Common myeloid progenitor, CD34-positive (primary cell): Measurements from ENCODE around the gene TTC28.
A peak's percentile ranks its signal among the peaks of the same experiment; 100 is the strongest.
"Not testable (repeated sequence)": the region's sequence is repeated elsewhere in the genome, so short reads cannot be mapped to it uniquely, and the experiment has no call there.

ENCODE experiments used
- CTCF ChIA-PET: fragments of 350-600 bp; sonication (Branson Sonifier 250); formaldehyde crosslinking; loops from one replicate; lab custom pipeline; 2021; ENCODE audit warnings: antibody characterized with exemption; lab: Charles Lee
- POLR2A ChIA-PET: fragments of 350-600 bp; sonication (Branson Sonifier 250); formaldehyde crosslinking; loops from one replicate; lab custom pipeline; 2021; ENCODE audit warnings: antibody characterized with exemption; lab: Charles Lee
- DNase-seq, 3 donors: peaks; one replicate each; pipeline versions ENCODE4 v3.0.0 to v3.0.0-alpha.2; 2013
- H3K27ac ChIP-seq, 2 experiments: 1 replicate in 1 of 2; 2 replicates in 1 of 2; pipeline ENCODE4 v1.7.0; 2013; ENCODE audit warnings: inconsistent platforms in 2 of 2, low read length in 2 of 2, mild to moderate bottlenecking in 2 of 2, low read depth in 1 of 2, moderate library complexity in 1 of 2; ENCODE audit not compliant: severe bottlenecking in 2 of 2, insufficient read depth in 1 of 2, poor library complexity in 1 of 2
- H3K27me3 ChIP-seq, 5 experiments: replicated peaks in 2 of 5; 1 replicate in 3 of 5; 2 replicates in 2 of 5; pipeline versions ENCODE4 v1.6.1 to v1.7.0; 2013; ENCODE audit warnings: low read length in 4 of 5, mild to moderate bottlenecking in 2 of 5, moderate library complexity in 2 of 5, inconsistent platforms in 1 of 5; ENCODE audit not compliant: insufficient read depth in 5 of 5, control insufficient read depth in 4 of 5
- H3K36me3 ChIP-seq, 4 experiments: 1 replicate in 2 of 4; 2 replicates in 2 of 4; pipeline versions ENCODE4 v1.6.1 to v1.7.0; 2013; ENCODE audit warnings: low read length in 3 of 4, control low read depth in 1 of 4, mild to moderate bottlenecking in 1 of 4; ENCODE audit not compliant: control insufficient read depth in 4 of 4, insufficient read depth in 4 of 4
- H3K4me1 ChIP-seq, 4 experiments: 1 replicate in 3 of 4; 2 replicates in 1 of 4; pipeline versions ENCODE4 v1.6.1 to v1.7.1; 2013; ENCODE audit warnings: low read length in 3 of 4, mild to moderate bottlenecking in 3 of 4, control low read depth in 1 of 4, inconsistent platforms in 1 of 4, moderate library complexity in 1 of 4; ENCODE audit not compliant: control insufficient read depth in 4 of 4, insufficient read depth in 4 of 4; ENCODE audit errors: control extremely low read depth in 1 of 4
- H3K4me3 ChIP-seq, 7 experiments: 1 replicate in 4 of 7; 2 replicates in 3 of 7; pipeline versions ENCODE4 v1.5.1 to v1.7.0; 2013; ENCODE audit warnings: mild to moderate bottlenecking in 7 of 7, low read length in 6 of 7, moderate library complexity in 6 of 7, inconsistent platforms in 2 of 7, low read depth in 2 of 7, control low read depth in 1 of 7; ENCODE audit not compliant: insufficient read depth in 4 of 7, control insufficient read depth in 1 of 7; ENCODE audit errors: extremely low read depth in 1 of 7
- H3K9me3 ChIP-seq, 5 experiments: 1 replicate in 4 of 5; 2 replicates in 1 of 5; pipeline versions ENCODE4 v1.6.1 to v1.7.1; 2013; ENCODE audit warnings: low read length in 4 of 5, mild to moderate bottlenecking in 2 of 5, inconsistent platforms in 1 of 5, low read depth in 1 of 5, moderate library complexity in 1 of 5; ENCODE audit not compliant: control insufficient read depth in 4 of 5, insufficient read depth in 2 of 5; ENCODE audit errors: control extremely low read depth in 1 of 5
- WGBS: methylation state at CpG from one replicate; pipeline ENCODE4 v1.1.5; 2013; ENCODE audit not compliant: insufficient coverage; 5-methylcytosine and 5-hydroxymethylcytosine counted together

The TTC28 gene

DNA sequence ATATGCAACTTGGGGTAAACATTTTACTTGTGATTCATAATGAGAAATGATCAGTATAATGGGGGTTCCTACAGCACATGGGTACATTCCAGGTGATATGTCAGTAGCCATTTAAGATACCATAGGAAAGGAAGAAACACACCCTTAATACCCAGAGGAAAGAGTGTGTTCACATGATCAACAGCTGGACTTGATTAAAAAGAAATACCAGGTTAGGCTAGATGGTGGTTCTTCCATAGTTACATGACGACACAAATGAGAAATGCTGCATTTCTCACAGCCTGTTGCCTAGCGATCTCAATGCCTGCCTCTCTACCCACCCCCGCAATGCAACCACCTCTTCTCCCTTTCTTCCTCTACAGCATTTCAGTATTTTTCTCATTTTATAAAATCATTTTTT is 96.8 kb downstream of the TTC28 start:
- CTCF ChIA-PET: no interaction called here
- WGBS: 100% methylated on average over 2 of the region's 3 CpGs
- no peaks in the 10 kb centered on the region for H3K27me3 ChIP-seq
- H3K27ac ChIP-seq: no peak overlapping the region
- peaks cover 0 to 3% (median 0%) of the 10 kb centered on the region in 4 experiments for H3K4me1 ChIP-seq
- no peak overlapping the region for H3K4me3 ChIP-seq
- no peak for DNase-seq
- H3K36me3 ChIP-seq: no peaks in the 10 kb centered on the region
- POLR2A ChIA-PET: no interaction called here
- H3K9me3 ChIP-seq: no peaks in the 10 kb centered on the region

DNA sequence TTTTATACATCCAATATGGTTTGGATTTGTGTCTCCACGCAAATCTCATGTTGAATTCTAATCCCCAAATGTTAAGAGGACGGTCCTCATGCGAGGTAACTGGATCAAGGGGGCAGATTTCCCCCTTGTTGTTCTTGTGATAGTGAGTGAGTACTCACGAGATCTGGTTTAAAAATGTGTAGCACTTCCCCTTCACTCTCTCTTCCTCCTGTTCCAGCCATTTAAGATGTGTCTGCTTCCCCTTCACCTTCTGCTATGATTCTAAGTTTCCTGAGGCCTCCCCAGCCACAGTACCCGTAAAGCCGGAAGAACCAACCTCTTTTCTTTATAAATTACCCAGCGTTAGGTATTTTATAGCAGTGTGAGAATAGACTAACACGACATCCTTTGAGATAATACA is 98.6 kb downstream of the TTC28 start:
- DNase-seq: peak in 2 of 3 donors; percentile 25 to 37
- CTCF ChIA-PET: no interaction called here
- WGBS: 66% methylated on average over 4 of the region's 8 CpGs
- H3K9me3 ChIP-seq: no peaks in the 10 kb centered on the region
- no peaks in the 10 kb centered on the region for H3K36me3 ChIP-seq
- no peaks in the 10 kb centered on the region for H3K27me3 ChIP-seq
- H3K4me1 ChIP-seq: peaks cover 0 to 3% (median 0%) of the 10 kb centered on the region in 4 experiments
- no peak overlapping the region for H3K4me3 ChIP-seq
- H3K27ac ChIP-seq: no peak overlapping the region
- POLR2A ChIA-PET: no interaction called here

DNA sequence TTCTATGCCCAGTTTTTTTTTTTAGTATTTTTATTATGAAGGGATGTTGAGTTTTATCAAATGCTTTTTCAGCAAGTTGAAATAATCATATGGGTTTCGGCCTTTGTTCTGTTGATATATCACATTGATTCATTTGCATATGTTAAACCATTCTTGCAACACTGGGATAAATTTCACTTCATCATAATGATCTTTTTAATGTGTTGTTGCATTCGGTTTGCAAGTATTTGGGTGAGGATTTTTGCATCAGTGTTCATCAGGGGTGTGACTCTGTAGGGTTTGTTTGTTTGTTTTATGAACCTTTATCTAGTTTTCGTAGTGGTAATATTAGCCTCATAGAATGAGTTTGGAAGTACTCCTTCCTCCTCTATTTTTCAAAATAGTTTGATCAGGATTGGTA is 103.5 kb downstream of the TTC28 start:
- no peak overlapping the region for H3K4me3 ChIP-seq
- no peaks in the 10 kb centered on the region for H3K36me3 ChIP-seq
- 100% methylated on average over 1 of the region's 3 CpGs for WGBS
- POLR2A ChIA-PET: no interaction called here
- H3K9me3 ChIP-seq: peaks cover 0 to 2% (median 0%) of the 10 kb centered on the region in 5 experiments
- H3K27ac ChIP-seq: no peak overlapping the region
- CTCF ChIA-PET: interaction anchor here (0.7 to 1.4 kb wide), 2 partner anchors 11 to 555 kb away, joined by 3 read pairs; no protein-coding TSS in a partner anchor
- H3K27me3 ChIP-seq: no peaks in the 10 kb centered on the region
- H3K4me1 ChIP-seq: peaks cover 0 to 20% (median 5%) of the 10 kb centered on the region in 4 experiments
- no peak for DNase-seq

DNA sequence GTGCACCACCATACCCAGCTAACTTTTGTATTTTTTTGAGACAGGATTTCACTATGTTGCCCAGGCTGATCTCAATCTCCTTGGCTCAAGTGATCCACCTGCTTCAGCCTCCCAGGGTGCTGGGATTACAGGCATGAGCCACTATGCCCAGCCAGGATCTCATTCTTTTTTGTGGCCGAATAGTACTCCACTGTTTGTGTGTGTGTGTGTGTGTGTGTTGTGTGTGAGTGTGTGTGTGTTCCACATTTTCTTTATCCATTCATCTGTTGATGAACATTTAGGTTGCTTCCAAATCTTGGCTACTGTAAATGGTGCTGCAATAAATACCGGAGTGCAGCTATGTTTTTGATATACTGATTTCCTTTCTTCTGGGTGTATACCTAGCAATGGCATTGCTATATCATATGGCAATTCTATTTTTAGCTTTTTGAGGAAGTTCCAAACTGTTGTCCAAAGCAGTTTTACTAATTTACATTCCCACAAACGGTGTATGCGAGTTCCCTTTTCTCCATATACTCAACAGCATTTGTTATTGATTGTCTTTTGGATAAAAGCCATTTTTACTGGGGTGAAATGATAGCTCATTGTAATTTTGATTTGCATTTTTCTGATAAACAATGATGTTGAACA is 105.4 kb downstream of the TTC28 start:
- Histone ChIP-seq H3K4me3 (no peak overlapping the region), H3K9me3 (peaks cover 0 to 2% (median 0%) of the 10 kb centered on the region in 5 experiments), H3K27me3 (no peaks in the 10 kb centered on the region), H3K27ac (no peak overlapping the region), H3K36me3 (no peaks in the 10 kb centered on the region), H3K4me1 (peaks cover 0 to 18% (median 5%) of the 10 kb centered on the region in 4 experiments)
- POLR2A ChIA-PET: no interaction called here
- CTCF ChIA-PET: interaction anchor here (0.6 to 0.8 kb wide), 2 partner anchors 19 to 104 kb away, joined by 3 read pairs; no protein-coding TSS in a partner anchor
- WGBS: no CpG with 5 or more reads among the region's 4 CpGs
- peak in 2 of 3 donors; percentile 46 to 65 for DNase-seq

DNA sequence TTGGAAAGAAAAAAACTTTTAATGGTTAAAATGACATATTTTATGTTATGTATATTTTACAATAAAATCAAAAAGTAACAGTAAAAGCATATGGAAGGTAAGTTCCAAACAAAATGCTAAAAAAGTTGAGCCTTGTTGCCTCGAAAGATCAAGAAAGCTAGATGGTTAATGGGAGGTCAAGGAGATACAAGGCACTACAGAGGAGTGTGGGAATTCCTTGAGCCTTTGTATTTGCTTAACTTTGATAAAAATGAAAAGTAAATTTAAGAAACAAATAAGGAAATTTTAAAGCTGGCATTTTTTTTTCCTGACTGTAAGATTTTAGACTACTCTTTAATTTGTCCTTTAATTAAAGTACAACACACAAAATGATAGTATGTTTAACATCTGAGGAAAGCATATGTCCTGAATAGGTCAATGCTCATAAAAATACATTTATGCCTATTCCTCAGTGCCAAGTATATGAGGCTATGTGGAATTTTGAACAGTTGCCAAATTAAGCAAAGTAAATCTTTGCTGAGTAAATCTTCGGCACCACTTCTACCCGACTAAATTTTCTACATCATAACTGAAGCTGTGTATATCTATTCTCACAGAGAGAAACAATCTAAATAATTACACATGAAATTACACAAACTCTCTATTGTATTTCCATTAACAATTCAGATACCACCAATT is 108.8 kb downstream of the TTC28 start:
- CTCF ChIA-PET: no interaction called here
- Histone ChIP-seq H3K9me3 (peaks cover 0 to 2% (median 0%) of the 10 kb centered on the region in 5 experiments), H3K36me3 (no peaks in the 10 kb centered on the region), H3K27ac (no peak overlapping the region), H3K27me3 (no peaks in the 10 kb centered on the region), H3K4me3 (no peak overlapping the region), H3K4me1 (peaks cover 0 to 18% (median 5%) of the 10 kb centered on the region in 4 experiments)
- DNase-seq: no peak
- 91% methylated on average over 1 of the region's 3 CpGs for WGBS
- POLR2A ChIA-PET: no interaction called here

DNA sequence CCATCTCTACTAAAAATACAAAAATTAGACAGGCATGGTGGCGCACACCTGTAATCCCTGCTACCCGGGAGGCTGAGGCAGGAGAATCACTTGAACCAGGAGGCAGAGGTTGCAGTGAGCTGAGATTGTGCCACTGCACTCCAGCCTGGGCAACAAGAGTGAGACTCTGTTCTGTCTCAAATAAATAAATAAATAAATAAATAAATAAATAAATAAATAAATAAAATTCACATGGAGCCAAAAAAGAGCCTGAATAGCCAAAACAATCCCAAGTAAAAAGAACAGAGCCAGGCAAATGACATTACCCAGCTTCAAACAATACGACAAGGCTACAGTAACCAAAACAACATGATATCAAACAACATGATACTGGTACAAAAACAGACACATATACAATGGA is 110.7 kb downstream of the TTC28 start:
- CTCF ChIA-PET, H3K27ac ChIP-seq, H3K4me1 ChIP-seq, H3K36me3 ChIP-seq, POLR2A ChIA-PET, H3K27me3 ChIP-seq, H3K4me3 ChIP-seq, H3K9me3 ChIP-seq, DNase-seq: not testable (repeated sequence)
- WGBS: 92% methylated on average over 2 of the region's 3 CpGs

DNA sequence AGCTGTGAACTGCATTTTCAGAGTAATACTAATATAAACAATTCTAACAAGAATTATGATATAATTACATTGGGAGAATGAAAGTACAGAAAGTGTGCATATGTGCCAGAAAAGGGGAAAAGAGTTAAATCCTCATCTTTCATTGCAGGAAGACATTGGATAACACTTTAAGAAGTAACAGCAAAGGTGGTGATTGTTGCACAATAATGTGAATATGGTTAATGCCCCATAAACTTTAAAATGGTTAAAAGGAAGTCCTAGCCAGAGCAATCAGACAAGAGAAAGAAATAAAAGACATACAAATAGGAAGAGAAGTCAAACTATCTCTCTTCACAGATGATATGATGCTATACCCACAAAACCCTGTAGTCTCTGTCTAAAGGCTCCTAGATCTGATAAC is 111.5 kb downstream of the TTC28 start:
- no peaks in the 10 kb centered on the region for H3K36me3 ChIP-seq
- no peaks in the 10 kb centered on the region for H3K9me3 ChIP-seq
- CTCF ChIA-PET: no interaction called here
- POLR2A ChIA-PET: no interaction called here
- H3K4me3 ChIP-seq: no peak overlapping the region
- DNase-seq: no peak
- H3K27ac ChIP-seq: no peak overlapping the region
- no peaks in the 10 kb centered on the region for H3K4me1 ChIP-seq
- H3K27me3 ChIP-seq: no peaks in the 10 kb centered on the region
